ENCODE data around the gene NPPA.

NPPA gene

DNA sequence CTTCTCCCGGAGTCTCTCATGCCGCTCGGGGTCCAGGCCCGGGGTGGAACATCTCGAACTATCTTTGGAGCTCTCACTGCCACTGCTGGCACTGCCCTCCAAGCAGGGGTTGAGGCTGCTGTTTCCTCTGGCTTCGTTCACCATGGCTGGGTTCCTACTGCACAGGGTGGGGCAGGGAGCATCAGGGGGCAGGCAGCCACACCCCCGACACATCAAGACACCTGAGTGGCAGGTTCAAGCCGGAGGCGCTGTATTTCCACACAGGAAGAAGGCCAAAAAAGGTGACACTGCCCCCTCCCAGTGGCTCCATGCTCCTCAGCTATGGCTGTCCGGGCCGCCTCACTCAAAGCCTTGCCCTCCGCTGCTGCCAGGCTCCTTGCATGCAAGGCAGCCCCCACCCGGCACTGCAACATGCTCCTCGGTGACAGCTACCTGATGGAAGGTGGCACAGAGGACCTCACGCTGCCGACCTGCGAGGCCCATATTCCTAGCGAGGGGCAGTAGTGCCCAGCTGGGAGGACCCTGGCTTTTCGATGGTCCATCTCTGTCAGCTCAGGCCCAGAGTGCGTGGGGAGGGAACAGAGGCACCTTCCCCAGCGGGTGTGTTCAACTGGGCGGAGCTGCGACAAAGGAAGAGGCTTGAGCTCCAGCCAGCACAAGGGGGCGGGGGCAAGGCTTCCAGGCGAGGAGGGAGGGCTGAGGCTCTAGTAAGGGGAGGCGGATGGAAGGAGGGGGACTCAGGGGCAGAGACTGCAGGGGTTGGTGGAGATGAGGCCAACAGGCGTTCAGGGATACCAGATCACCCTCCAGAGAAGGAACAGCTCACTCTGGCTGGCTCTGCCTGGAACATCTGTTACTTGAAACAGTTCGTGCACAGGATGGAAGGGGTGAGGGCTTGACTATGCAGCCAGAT, 44.4 kb downstream of the NPPA start:
- no peaks in the 10 kb centered on the region for H3K27me3 Mint-ChIP-seq
- H3K9me3 Mint-ChIP-seq, result no peaks in the 10 kb centered on the region
- H3K36me3 Mint-ChIP-seq (ENCODE audit: low read depth), result peaks cover 77% of the 10 kb centered on the region
- intact Hi-C loops (cut with micrococcal nuclease), result loop anchor here (1.0 kb wide), 1 partner anchor 12 kb away; no protein-coding TSS in a partner anchor
- peaks cover 75% of the 10 kb centered on the region for H3K4me1 Mint-ChIP-seq (ENCODE audit: low read depth)
- peak overlapping the region; percentile 94 for H3K4me3 Mint-ChIP-seq
- H3K27ac Mint-ChIP-seq, result peak overlapping the region; percentile 94

DNA sequence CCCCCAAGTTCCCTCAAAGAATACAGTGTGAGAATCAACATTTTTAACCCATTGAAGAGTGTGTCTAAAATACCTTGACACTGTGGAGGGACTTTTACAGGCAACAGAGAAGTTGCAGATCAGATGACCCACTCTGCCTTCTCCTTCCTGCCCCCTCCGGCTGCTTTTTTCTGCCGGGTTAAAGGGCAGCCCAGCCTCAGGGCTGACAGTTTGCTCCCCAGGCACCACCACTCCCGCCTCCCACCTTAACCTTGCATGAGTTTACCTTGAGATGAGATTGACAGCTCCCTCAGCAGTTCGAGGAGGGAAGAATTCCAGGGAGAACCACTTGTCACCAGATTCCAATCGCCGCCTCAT, 45.0 kb downstream of the NPPA start:
- H3K27ac Mint-ChIP-seq, result peak overlapping the region; percentile 94
- H3K4me3 Mint-ChIP-seq, result peak overlapping the region; percentile 94
- peaks cover 69% of the 10 kb centered on the region for H3K4me1 Mint-ChIP-seq (ENCODE audit: low read depth)
- H3K36me3 Mint-ChIP-seq (ENCODE audit: low read depth), result peaks cover 77% of the 10 kb centered on the region
- no peaks in the 10 kb centered on the region for H3K9me3 Mint-ChIP-seq
- no peaks in the 10 kb centered on the region for H3K27me3 Mint-ChIP-seq
- intact Hi-C loops (cut with micrococcal nuclease), result no loop called here

DNA sequence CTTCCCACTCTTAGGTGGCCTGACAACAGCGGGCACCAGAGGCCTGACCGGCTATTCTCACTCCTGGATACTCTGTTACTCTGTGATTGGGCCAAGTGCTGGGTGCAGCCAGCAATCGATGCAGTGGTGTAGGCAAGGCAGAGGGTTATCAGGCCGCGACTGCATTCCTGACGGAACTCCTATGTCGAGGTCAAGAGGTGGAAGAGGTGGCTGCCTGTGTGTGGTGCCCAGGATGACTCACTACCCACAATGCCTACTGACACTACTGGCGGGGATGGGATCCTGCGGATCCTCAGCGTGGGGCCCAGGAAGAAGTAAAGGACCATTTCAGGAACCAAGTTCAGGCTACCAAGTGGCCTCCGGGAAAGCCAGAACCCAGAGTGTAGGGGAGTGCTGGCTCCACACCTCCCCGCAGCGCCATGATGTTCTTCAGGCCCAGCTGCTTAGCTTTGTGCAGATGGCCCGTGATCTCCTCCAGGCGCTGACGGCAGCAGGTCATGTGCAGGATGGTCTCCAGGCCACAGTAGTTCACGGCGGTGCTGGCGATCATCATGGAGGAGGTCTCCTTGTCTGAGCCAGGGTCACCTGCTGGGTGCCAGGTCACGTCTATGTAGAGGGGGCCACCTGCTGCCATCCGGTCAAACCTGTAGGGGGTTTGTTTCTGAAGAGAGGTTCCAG, 46.7 kb downstream of the NPPA start:
- H3K27ac Mint-ChIP-seq, result peak overlapping the region; percentile 94
- peaks cover 57% of the 10 kb centered on the region for H3K4me1 Mint-ChIP-seq (ENCODE audit: low read depth)
- peaks cover 84% of the 10 kb centered on the region for H3K36me3 Mint-ChIP-seq (ENCODE audit: low read depth)
- H3K9me3 Mint-ChIP-seq, result no peaks in the 10 kb centered on the region
- no peak overlapping the region for H3K4me3 Mint-ChIP-seq
- intact Hi-C loops (cut with micrococcal nuclease), result no loop called here
- H3K27me3 Mint-ChIP-seq, result no peaks in the 10 kb centered on the region

DNA sequence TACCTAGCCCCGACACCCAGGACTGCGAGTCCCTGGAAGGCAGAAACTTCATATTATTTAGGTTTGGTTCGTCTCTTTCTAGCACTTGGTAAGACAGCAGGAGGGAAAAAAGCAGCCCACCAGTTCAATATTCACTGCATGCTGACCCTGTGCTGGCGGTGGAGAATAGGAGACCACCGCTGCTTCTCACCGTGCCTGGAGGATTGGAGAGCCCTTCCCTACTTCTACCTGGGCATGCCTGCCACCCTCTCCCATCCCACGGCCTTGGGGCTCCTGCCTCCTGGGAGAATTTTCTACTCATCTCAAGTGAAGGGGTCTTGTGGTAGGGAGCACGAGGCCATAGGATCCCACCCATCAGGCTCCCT, 47.2 kb downstream of the NPPA start:
- intact Hi-C loops (cut with micrococcal nuclease), result no loop called here
- H3K9me3 Mint-ChIP-seq, result no peaks in the 10 kb centered on the region
- no peaks in the 10 kb centered on the region for H3K27me3 Mint-ChIP-seq

DNA sequence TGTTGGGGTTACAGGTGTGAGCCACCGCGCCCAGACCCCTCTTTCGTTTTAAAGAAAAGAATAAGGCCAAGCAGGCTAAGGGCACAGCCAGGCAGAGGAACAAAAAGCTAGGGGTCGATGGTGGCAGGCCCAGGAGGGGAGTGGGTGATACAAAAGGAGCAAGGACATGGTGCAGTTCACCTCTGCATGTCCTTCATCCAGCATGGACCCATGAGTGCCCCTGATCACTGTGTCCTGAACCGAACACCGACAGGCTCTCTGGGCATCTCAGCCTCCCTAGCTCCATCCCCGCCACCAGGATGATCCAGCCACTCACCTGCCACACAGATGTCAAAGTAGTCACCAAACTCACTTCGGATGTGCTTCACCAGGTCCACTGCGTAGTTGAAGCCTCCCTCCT, 47.7 kb downstream of the NPPA start:
- no peaks in the 10 kb centered on the region for H3K27me3 Mint-ChIP-seq
- no peak overlapping the region for H3K4me3 Mint-ChIP-seq
- no peak overlapping the region for H3K27ac Mint-ChIP-seq
- H3K4me1 Mint-ChIP-seq (ENCODE audit: low read depth), result peaks cover 55% of the 10 kb centered on the region
- peaks cover 84% of the 10 kb centered on the region for H3K36me3 Mint-ChIP-seq (ENCODE audit: low read depth)
- no peaks in the 10 kb centered on the region for H3K9me3 Mint-ChIP-seq
- intact Hi-C loops (cut with micrococcal nuclease), result no loop called here

More for the DNA sequence above, 47.2 kb downstream of the NPPA start:
- Mint-ChIP-seq H3K4me3 (no peak overlapping the region), H3K36me3 (ENCODE audit: low read depth) (peaks cover 84% of the 10 kb centered on the region), H3K4me1 (ENCODE audit: low read depth) (peaks cover 57% of the 10 kb centered on the region), H3K27ac (no peak overlapping the region)

DNA sequence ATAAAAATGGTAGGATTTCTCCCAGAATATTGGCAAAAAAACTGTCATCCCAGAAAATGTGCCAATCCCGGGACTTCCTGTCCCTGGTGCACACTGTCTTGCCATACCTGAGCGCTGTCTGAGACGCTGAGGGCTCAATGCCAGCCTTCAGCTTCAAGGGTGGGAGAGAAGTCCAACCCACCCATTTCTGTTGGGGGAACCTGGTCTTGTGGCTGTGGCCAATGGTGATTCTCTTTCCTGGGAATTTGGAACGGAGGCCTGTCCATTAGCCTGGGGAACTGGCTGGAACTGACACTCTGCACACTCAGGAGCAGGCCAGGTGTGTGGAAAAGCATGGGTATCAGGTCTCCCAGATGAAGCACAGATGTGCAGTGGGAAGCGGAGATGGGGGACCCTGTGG, 48.5 kb downstream of the NPPA start:
- no peak overlapping the region for H3K27ac Mint-ChIP-seq

DNA sequence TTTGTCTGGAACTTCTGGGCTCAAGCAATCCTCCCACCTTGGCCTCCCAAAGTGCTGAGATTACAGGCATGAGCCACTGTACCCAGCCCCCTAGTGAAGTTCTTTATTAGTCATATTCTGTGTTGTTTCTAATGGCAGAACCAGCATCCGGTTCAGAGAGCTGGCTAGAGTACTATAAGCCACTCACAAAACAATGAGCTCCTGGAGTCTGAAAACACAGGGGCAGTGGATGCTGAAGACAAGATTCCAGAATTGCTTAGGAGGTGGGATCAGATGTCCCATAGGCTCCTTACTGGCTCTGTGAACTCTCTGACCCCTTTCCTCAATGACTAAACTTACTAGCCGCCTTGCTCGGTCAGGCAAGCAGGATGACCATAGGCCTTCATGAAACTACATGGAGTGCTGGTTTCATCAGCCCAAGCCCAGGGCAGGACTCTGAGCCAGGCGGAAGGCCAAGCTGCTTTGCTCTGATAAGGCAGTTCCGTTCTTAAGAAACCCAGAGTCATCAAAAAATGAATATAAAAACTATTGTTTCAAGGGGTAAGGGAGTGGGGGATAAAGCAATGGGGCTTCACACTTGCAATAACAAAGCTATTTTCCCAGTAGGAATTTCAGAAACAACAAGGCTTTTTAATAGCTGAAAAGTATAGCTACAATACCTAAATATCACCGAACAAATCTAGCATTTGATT, 49.9 kb downstream of the NPPA start:
- Mint-ChIP-seq H3K27ac (no peak overlapping the region), H3K9me3 (no peaks in the 10 kb centered on the region), H3K36me3 (ENCODE audit: low read depth) (peaks cover 97% of the 10 kb centered on the region), H3K4me3 (no peak overlapping the region), H3K27me3 (no peaks in the 10 kb centered on the region), H3K4me1 (ENCODE audit: low read depth) (peaks cover 41% of the 10 kb centered on the region)
- intact Hi-C loops (cut with micrococcal nuclease), result no loop called here

More for the DNA sequence above, 48.5 kb downstream of the NPPA start:
- Mint-ChIP-seq H3K4me3 (no peak overlapping the region), H3K4me1 (ENCODE audit: low read depth) (peaks cover 54% of the 10 kb centered on the region), H3K27me3 (no peaks in the 10 kb centered on the region), H3K36me3 (ENCODE audit: low read depth) (peaks cover 91% of the 10 kb centered on the region), H3K9me3 (no peaks in the 10 kb centered on the region)
- intact Hi-C loops (cut with micrococcal nuclease), result no loop called here

DNA sequence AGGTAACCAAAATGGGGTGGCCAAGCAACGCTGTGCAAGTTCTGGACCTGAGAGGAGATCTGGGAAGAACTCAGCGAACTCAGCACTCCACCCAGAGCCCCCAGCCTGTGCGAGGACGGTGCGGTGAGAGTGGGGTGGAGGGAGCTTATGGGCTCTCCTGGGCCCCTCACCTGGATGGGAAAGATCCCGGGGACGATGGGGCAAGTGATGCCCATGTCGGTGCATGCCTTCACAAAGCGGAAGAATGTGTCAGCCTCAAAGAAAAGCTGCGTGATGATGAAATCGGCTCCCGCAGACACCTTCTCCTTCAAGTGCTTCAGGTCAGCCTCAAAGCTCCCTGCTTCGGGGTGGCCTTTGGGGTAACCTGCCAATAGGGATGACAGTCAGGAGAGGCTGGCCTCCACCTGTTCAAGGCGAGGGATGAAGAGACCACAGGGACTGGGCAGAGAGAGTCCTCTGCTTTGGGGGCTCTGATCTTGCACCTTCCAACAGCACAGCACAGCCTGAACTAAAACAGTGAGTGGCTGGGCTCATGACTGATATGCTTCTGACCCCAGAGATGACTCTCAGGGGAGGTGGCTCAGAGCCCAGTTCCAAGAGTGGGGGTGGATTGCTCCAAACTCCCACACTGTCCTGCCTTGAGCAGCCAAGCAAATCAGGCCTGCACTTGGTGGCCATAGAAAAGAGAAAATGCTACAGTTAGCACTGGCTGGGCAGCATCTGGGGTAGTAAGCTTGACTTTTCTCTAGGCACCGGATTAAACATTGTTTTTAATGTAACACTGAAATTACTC, 51.4 kb downstream of the NPPA start:
- no peak overlapping the region for H3K27ac Mint-ChIP-seq
- H3K9me3 Mint-ChIP-seq, result no peaks in the 10 kb centered on the region
- peaks cover 97% of the 10 kb centered on the region for H3K36me3 Mint-ChIP-seq (ENCODE audit: low read depth)
- H3K4me1 Mint-ChIP-seq (ENCODE audit: low read depth), result peaks cover 45% of the 10 kb centered on the region
- intact Hi-C loops (cut with micrococcal nuclease), result no loop called here
- no peaks in the 10 kb centered on the region for H3K27me3 Mint-ChIP-seq
- no peak overlapping the region for H3K4me3 Mint-ChIP-seq

Measured in dendritic cell treated with granulocyte-macrophage colony-stimulating factor and Interleukin-4, amounts not matched to agents 40 ng/mL and 50 ng/mL, for 4 days (primary cell).